Endothelial cell of umbilical vein (primary cell): ENCODE data around the gene CTDP1. TPM values are rescaled to one million over a fixed set of nuclear protein-coding genes. Genes with fewer than 3 reads are reported as not detected.

ENCODE experiments used
- BruUV-seq: library from RNA; stranded (reverse); fragments of 400-500 nt; replicated peaks from 2 replicates; lab custom pipeline; 2021; lab: Mats Ljungman, UMichigan
- CTCF ChIA-PET: fragments of 300-600, 350-600 bp; sonication (Branson Sonifier 250); formaldehyde crosslinking; loops from one replicate; lab custom pipeline; 2021; ENCODE audit warnings: antibody characterized with exemption, inconsistent platforms; lab: Charles Lee
- POLR2A ChIA-PET: fragments of 300-600, 350-600 bp; sonication (Branson Sonifier 250); formaldehyde crosslinking; loops from one replicate; lab custom pipeline; 2021; ENCODE audit warnings: antibody characterized with exemption, inconsistent platforms; lab: Charles Lee
- DNase-seq: peaks from one replicate; pipeline ENCODE4 v3.0.0-alpha.2; 2011; ENCODE audit warnings: low read depth, low spot score
- FAIRE-seq: peaks from 2 replicates; lab custom pipeline; 2011; peaks lifted over from hg19 to GRCh38; lab: Jason Lieb, UNC
- H2AFZ ChIP-seq: 2 replicates; pipeline ENCODE4 v1.6.0; 2012; ENCODE audit warnings: low read depth, low read length, control low read depth, inconsistent platforms
- H3K27ac ChIP-seq: 2 replicates; pipeline ENCODE4 v1.5.1; 2011; ENCODE audit warnings: low read depth, mild to moderate bottlenecking, control low read depth, low read length, moderate library complexity; ENCODE audit not compliant: insufficient read depth
- H3K27me3 ChIP-seq, 2 experiments: 2 replicates each; pipeline versions ENCODE4 v1.6.0 to v1.6.1; 2011; ENCODE audit warnings: low read length in 2 of 2, mixed read lengths in 1 of 2; ENCODE audit not compliant: control insufficient read depth in 2 of 2, insufficient read depth in 2 of 2
- H3K36me3 ChIP-seq, 2 experiments: 2 replicates in 1 of 2; 3 replicates in 1 of 2; pipeline ENCODE4 v1.5.1; 2011; ENCODE audit warnings: low read length in 2 of 2, mild to moderate bottlenecking in 1 of 2, moderate library complexity in 1 of 2; ENCODE audit not compliant: control insufficient read depth in 2 of 2, insufficient read depth in 2 of 2; ENCODE audit errors: extremely low read depth in 1 of 2
- H3K4me1 ChIP-seq: 3 replicates; pipeline ENCODE4 v1.5.1; 2011; ENCODE audit warnings: mild to moderate bottlenecking, low read length; ENCODE audit not compliant: control insufficient read depth, insufficient read depth; ENCODE audit errors: extremely low read depth
- H3K4me2 ChIP-seq: 2 replicates; pipeline ENCODE4 v1.6.1; 2011; ENCODE audit warnings: low read length, control low read depth, mixed read lengths; ENCODE audit not compliant: insufficient read depth
- H3K4me3 ChIP-seq, 3 experiments: fragments of 200-600 bp in 1 of 3; sonication (generic), shearing (Covaris generic) in 1 of 3; replicated peaks in 1 of 3; 2 replicates each; pipeline ENCODE4 v1.5.1; 2011 to 2016; ENCODE audit warnings: control low read depth in 3 of 3, low read length in 3 of 3, mild to moderate bottlenecking in 2 of 3, inconsistent platforms in 1 of 3, low read depth in 1 of 3, moderate library complexity in 1 of 3; ENCODE audit not compliant: insufficient read depth in 1 of 3
- H3K79me2 ChIP-seq: 2 replicates; pipeline ENCODE4 v1.6.0; 2012; ENCODE audit warnings: low read length, inconsistent platforms; ENCODE audit not compliant: control insufficient read depth, insufficient read depth
- H3K9ac ChIP-seq: replicated peaks from 2 replicates; pipeline ENCODE3; 2011; ENCODE audit warnings: low read length, control low read depth; ENCODE audit not compliant: insufficient read depth; ENCODE audit errors: extremely low read depth
- H3K9me1 ChIP-seq: replicated peaks from 3 replicates; pipeline ENCODE4 v1.6.0; 2011; ENCODE audit warnings: mild to moderate bottlenecking, low read length; ENCODE audit not compliant: control insufficient read depth, insufficient read depth; ENCODE audit errors: extremely low read depth
- H3K9me3 ChIP-seq: replicated peaks from 2 replicates; pipeline ENCODE4 v1.5.1; 2012; ENCODE audit warnings: low read length, inconsistent platforms; ENCODE audit not compliant: control insufficient read depth, insufficient read depth
- H4K20me1 ChIP-seq: replicated peaks from 2 replicates; pipeline ENCODE3; 2011; ENCODE audit warnings: mild to moderate bottlenecking, low read length; ENCODE audit not compliant: control insufficient read depth, insufficient read depth; ENCODE audit errors: extremely low read depth
- EZH2 ChIP-seq: IDR thresholded peaks from 2 replicates; pipeline ENCODE4 v1.6.1; 2012; ENCODE audit warnings: borderline replicate concordance, low read depth, mild to moderate bottlenecking, moderate library complexity, low read length, inconsistent platforms; ENCODE audit not compliant: severe bottlenecking
- FOS ChIP-seq: IDR thresholded peaks from 2 replicates; pipeline ENCODE4 v1.6.1; 2011; ENCODE audit warnings: mild to moderate bottlenecking, low read length, moderate library complexity, borderline replicate concordance; ENCODE audit not compliant: insufficient read depth
- JUN ChIP-seq: IDR thresholded peaks from 2 replicates; pipeline ENCODE4 v1.6.1; 2011; ENCODE audit warnings: borderline replicate concordance, low read depth; ENCODE audit not compliant: insufficient read length, insufficient read depth
- MAX ChIP-seq: IDR thresholded peaks from 2 replicates; pipeline ENCODE4 v1.6.1; 2011; ENCODE audit not compliant: insufficient read depth, insufficient read length
- MYC ChIP-seq: IDR thresholded peaks from one replicate; pipeline ENCODE4 v1.6.1; 2011; ENCODE audit warnings: mild to moderate bottlenecking, low read depth, low read length
- POLR2A ChIP-seq: IDR thresholded peaks from 2 replicates; pipeline ENCODE4 v1.6.1; 2012; ENCODE audit warnings: low read depth, mild to moderate bottlenecking, control low read depth, low read length
- POLR2AphosphoS5 ChIP-seq: IDR thresholded peaks from 2 replicates; pipeline ENCODE4 v1.6.1; 2012; ENCODE audit warnings: low read depth, mild to moderate bottlenecking, control low read depth, low read length, moderate library complexity; ENCODE audit not compliant: insufficient read depth
- dilution Hi-C: fragments of 300-500 bp; cut with MboI; formaldehyde crosslinking; loops from one replicate; pipeline ENCODE4 v1.15.0; 2019; ENCODE audit warnings: low sequenced_read_pairs; ENCODE audit not compliant: extremely low pct_ligation_motif_present
- intact Hi-C: fragments of 100-400 bp; cut with micrococcal nuclease; formaldehyde crosslinking; loops from one replicate; pipeline ENCODE4 v1.10.0; 2022
- polyA plus RNA-seq, 4 experiments: library from polyadenylated mRNA; depleted of rRNA in 3 of 4; stranded (reverse) in 3 of 4; unstranded in 1 of 4; fragments of >200 nt; gene quantifications; 2 replicates each; pipeline versions ENCODE4 v1.2.1 to v1.2.3, GENCODE V29; 2011 to 2012; ENCODE audit warnings: missing spikeins in 1 of 4
- total RNA-seq: library from RNA; stranded (reverse); gene quantifications from 2 replicates; pipeline ENCODE4 v1.2.3, GENCODE V29; 2021

Gene CTDP1
- total and polyA plus RNA-seq, 2 donors (not counting 3 experiments of a cell fraction or from before 2014, with no cell fraction given), result 15.3 to 27.6 TPM

GRCh38 chr18:79799619-79800370 is 120.2 kb downstream of the CTDP1 start:
- Histone ChIP-seq H3K4me1 (peaks cover 2% of the 10 kb centered on the region), H3K9me3 (no peaks in the 10 kb centered on the region), H3K27ac (no peak overlapping the region), H3K4me3 (no peak overlapping the region), H3K9ac (no peak overlapping the region), H3K9me1 (no peaks in the 10 kb centered on the region), H4K20me1 (no peaks in the 10 kb centered on the region), H3K4me2 (no peak overlapping the region), H2AFZ (no peak overlapping the region), H3K36me3 (no peaks in the 10 kb centered on the region), H3K79me2 (no peaks in the 10 kb centered on the region), H3K27me3 (peaks cover 23 to 29% of the 10 kb centered on the region in 2 experiments)
- intact Hi-C loops, result loop anchor here (10.0 kb wide), 1 partner anchor 155 kb away; the partner anchor contains the start of gene SLC66A2
- BruUV-seq, result no TSS peak
- dilution Hi-C loops, result no loop called here
- TF ChIP-seq JUN (no peak), MYC (no peak), FOS (no peak), MAX (no peak), POLR2AphosphoS5 (no peak), EZH2 (no peak), POLR2A (no peak)
- no peak for FAIRE-seq
- ChIA-PET CTCF (no interaction called here), POLR2A (no interaction called here)
- DNase-seq, result no peak
